Common myeloid progenitor, CD34-positive (primary cell): ENCODE results near the gene PDE7B.
"Not testable (repeated sequence)": the region's sequence is repeated elsewhere in the genome, so short reads cannot be mapped to it uniquely, and the experiment has no call there.

Source experiments
- CTCF ChIA-PET: fragments of 350-600 bp; sonication (Branson Sonifier 250); formaldehyde crosslinking; loops from one replicate; lab custom pipeline; 2021; ENCODE audit warnings: antibody characterized with exemption; lab: Charles Lee
- POLR2A ChIA-PET: fragments of 350-600 bp; sonication (Branson Sonifier 250); formaldehyde crosslinking; loops from one replicate; lab custom pipeline; 2021; ENCODE audit warnings: antibody characterized with exemption; lab: Charles Lee
- DNase-seq, 3 donors: peaks; one replicate each; pipeline versions ENCODE4 v3.0.0 to v3.0.0-alpha.2; 2013
- H3K27ac ChIP-seq, 2 experiments: 1 replicate in 1 of 2; 2 replicates in 1 of 2; pipeline ENCODE4 v1.7.0; 2013; ENCODE audit warnings: inconsistent platforms in 2 of 2, low read length in 2 of 2, mild to moderate bottlenecking in 2 of 2, low read depth in 1 of 2, moderate library complexity in 1 of 2; ENCODE audit not compliant: severe bottlenecking in 2 of 2, insufficient read depth in 1 of 2, poor library complexity in 1 of 2
- H3K27me3 ChIP-seq, 5 experiments: replicated peaks in 2 of 5; 1 replicate in 3 of 5; 2 replicates in 2 of 5; pipeline versions ENCODE4 v1.6.1 to v1.7.0; 2013; ENCODE audit warnings: low read length in 4 of 5, mild to moderate bottlenecking in 2 of 5, moderate library complexity in 2 of 5, inconsistent platforms in 1 of 5; ENCODE audit not compliant: insufficient read depth in 5 of 5, control insufficient read depth in 4 of 5
- H3K36me3 ChIP-seq, 4 experiments: 1 replicate in 2 of 4; 2 replicates in 2 of 4; pipeline versions ENCODE4 v1.6.1 to v1.7.0; 2013; ENCODE audit warnings: low read length in 3 of 4, control low read depth in 1 of 4, mild to moderate bottlenecking in 1 of 4; ENCODE audit not compliant: control insufficient read depth in 4 of 4, insufficient read depth in 4 of 4
- H3K4me1 ChIP-seq, 4 experiments: 1 replicate in 3 of 4; 2 replicates in 1 of 4; pipeline versions ENCODE4 v1.6.1 to v1.7.1; 2013; ENCODE audit warnings: low read length in 3 of 4, mild to moderate bottlenecking in 3 of 4, control low read depth in 1 of 4, inconsistent platforms in 1 of 4, moderate library complexity in 1 of 4; ENCODE audit not compliant: control insufficient read depth in 4 of 4, insufficient read depth in 4 of 4; ENCODE audit errors: control extremely low read depth in 1 of 4
- H3K4me3 ChIP-seq, 7 experiments: 1 replicate in 4 of 7; 2 replicates in 3 of 7; pipeline versions ENCODE4 v1.5.1 to v1.7.0; 2013; ENCODE audit warnings: mild to moderate bottlenecking in 7 of 7, low read length in 6 of 7, moderate library complexity in 6 of 7, inconsistent platforms in 2 of 7, low read depth in 2 of 7, control low read depth in 1 of 7; ENCODE audit not compliant: insufficient read depth in 4 of 7, control insufficient read depth in 1 of 7; ENCODE audit errors: extremely low read depth in 1 of 7
- H3K9me3 ChIP-seq, 5 experiments: 1 replicate in 4 of 5; 2 replicates in 1 of 5; pipeline versions ENCODE4 v1.6.1 to v1.7.1; 2013; ENCODE audit warnings: low read length in 4 of 5, mild to moderate bottlenecking in 2 of 5, inconsistent platforms in 1 of 5, low read depth in 1 of 5, moderate library complexity in 1 of 5; ENCODE audit not compliant: control insufficient read depth in 4 of 5, insufficient read depth in 2 of 5; ENCODE audit errors: control extremely low read depth in 1 of 5
- WGBS: methylation state at CpG from one replicate; pipeline ENCODE4 v1.1.5; 2013; ENCODE audit not compliant: insufficient coverage; 5-methylcytosine and 5-hydroxymethylcytosine counted together

PDE7B gene

GRCh38 chr6:135860361-135860760, 8.9 kb downstream of the PDE7B start:
- 100% methylated on average over 2 of the region's 2 CpGs for WGBS
- DNase-seq = no peak
- H3K27me3 ChIP-seq = no peaks in the 10 kb centered on the region
- no peaks in the 10 kb centered on the region for H3K36me3 ChIP-seq
- H3K9me3 ChIP-seq = no peaks in the 10 kb centered on the region
- ChIA-PET POLR2A (no interaction called here), CTCF (no interaction called here)
- H3K4me3 ChIP-seq = no peak overlapping the region
- H3K4me1 ChIP-seq = peaks cover 0 to 5% (median 2%) of the 10 kb centered on the region in 4 experiments
- no peak overlapping the region for H3K27ac ChIP-seq

- peak in 1 of 3 donors; percentile 19 for DNase-seq
- H3K4me3 ChIP-seq = no peak overlapping the region
- CTCF ChIA-PET = no interaction called here
- H3K4me1 ChIP-seq = peaks cover 0 to 5% (median 2%) of the 10 kb centered on the region in 4 experiments
- no peaks in the 10 kb centered on the region for H3K27me3 ChIP-seq
- no peaks in the 10 kb centered on the region for H3K36me3 ChIP-seq
- H3K27ac ChIP-seq = no peak overlapping the region
- POLR2A ChIA-PET = no interaction called here
- no peaks in the 10 kb centered on the region for H3K9me3 ChIP-seq
- no CpG with 5 or more reads among the region's 1 CpG for WGBS
Observed at GRCh38 chr6:135861189-135861588, 9.7 kb downstream of the PDE7B start.

GRCh38 chr6:135864929-135865328, 13.4 kb downstream of the PDE7B start:
- DNase-seq, H3K27me3 ChIP-seq, H3K27ac ChIP-seq, H3K4me3 ChIP-seq, H3K4me1 ChIP-seq, H3K9me3 ChIP-seq, H3K36me3 ChIP-seq: not testable (repeated sequence)
- ChIA-PET POLR2A (interaction anchor here (0.7 to 1.2 kb wide), 2 partner anchors 13 to 1528 kb away, joined by 3 to 4 read pairs; partner anchors contain the start of gene PDE7B), CTCF (interaction anchor here (0.7 kb wide), 1 partner anchor 1296 kb away, joined by 3 read pairs; no protein-coding TSS in a partner anchor)
- no CpG with 5 or more reads among the region's 2 CpGs for WGBS

GRCh38 chr6:135866445-135867123, 15.1 kb downstream of the PDE7B start:
- Histone ChIP-seq H3K4me1 (no peaks in the 10 kb centered on the region), H3K27ac (no peak overlapping the region), H3K27me3 (no peaks in the 10 kb centered on the region), H3K9me3 (no peaks in the 10 kb centered on the region), H3K36me3 (no peaks in the 10 kb centered on the region), H3K4me3 (no peak overlapping the region)
- ChIA-PET CTCF (no interaction called here), POLR2A (no interaction called here)
- WGBS = no CpG with 5 or more reads among the region's 7 CpGs
- no peak for DNase-seq

- POLR2A ChIA-PET = no interaction called here
Observed at GRCh38 chr6:135867332-135867731, 15.8 kb downstream of the PDE7B start.

GRCh38 chr6:135869857-135870256, 18.4 kb downstream of the PDE7B start:
- no peak overlapping the region for H3K4me3 ChIP-seq
- H3K9me3 ChIP-seq = no peaks in the 10 kb centered on the region
- ChIA-PET CTCF (no interaction called here), POLR2A (no interaction called here)
- no peaks in the 10 kb centered on the region for H3K4me1 ChIP-seq
- no peaks in the 10 kb centered on the region for H3K27me3 ChIP-seq
- 100% methylated on average over 4 of the region's 4 CpGs for WGBS
- no peak for DNase-seq
- H3K27ac ChIP-seq = no peak overlapping the region
- no peaks in the 10 kb centered on the region for H3K36me3 ChIP-seq

More at GRCh38 chr6:135867332-135867731, 15.8 kb downstream of the PDE7B start:
- Histone ChIP-seq H3K9me3 (no peaks in the 10 kb centered on the region), H3K27ac (no peak overlapping the region), H3K27me3 (no peaks in the 10 kb centered on the region), H3K4me1 (no peaks in the 10 kb centered on the region), H3K36me3 (no peaks in the 10 kb centered on the region), H3K4me3 (no peak overlapping the region)
- CTCF ChIA-PET = no interaction called here
- DNase-seq = no peak
- WGBS = no CpG with 5 or more reads among the region's 6 CpGs

- WGBS = 94% methylated on average over 2 of the region's 2 CpGs
- Histone ChIP-seq H3K4me1 (no peaks in the 10 kb centered on the region), H3K9me3 (no peaks in the 10 kb centered on the region), H3K27ac (no peak overlapping the region), H3K27me3 (no peaks in the 10 kb centered on the region), H3K36me3 (no peaks in the 10 kb centered on the region), H3K4me3 (no peak overlapping the region)
- CTCF ChIA-PET = interaction anchor here (1.0 kb wide), 1 partner anchor 15 kb away, joined by 3 read pairs; no protein-coding TSS in a partner anchor
- DNase-seq = no peak
- POLR2A ChIA-PET = no interaction called here
Observed at GRCh38 chr6:135870722-135871121, 19.2 kb downstream of the PDE7B start.
